Neural cell (in vitro differentiated cells): ENCODE measurements around the gene CFAP100. TPM values are rescaled to one million over a fixed set of nuclear protein-coding genes. Genes with fewer than 3 reads are reported as not detected.

Experiments
- H2AFZ ChIP-seq: fragments of 200-600, 300-800 bp; sonication (generic), shearing (Covaris generic); 2 replicates; pipeline ENCODE4 v1.6.0; 2014; ENCODE audit warnings: low read depth, mild to moderate bottlenecking, antibody characterized with exemption, low read length, moderate library complexity
- H3F3A ChIP-seq: fragments of 200-600 bp; shearing (Covaris generic); 2 replicates; pipeline ENCODE4 v1.6.1; 2016; ENCODE audit warnings: mild to moderate bottlenecking, moderate library complexity, mixed read lengths, antibody characterized with exemption, low read length; ENCODE audit not compliant: insufficient read depth, poor library complexity, severe bottlenecking
- H3K27ac ChIP-seq: fragments of 200-600, 300-800 bp; sonication (generic), shearing (Covaris generic); 2 replicates; pipeline ENCODE4 v1.5.1; 2014; ENCODE audit warnings: mild to moderate bottlenecking, low read length, moderate library complexity
- H3K27me3 ChIP-seq: fragments of 300-800, 200-600 bp; sonication (generic), shearing (Covaris generic); 2 replicates; pipeline ENCODE4 v1.6.0; 2014; ENCODE audit warnings: mild to moderate bottlenecking, low read depth, low read length, moderate library complexity; ENCODE audit not compliant: insufficient read depth
- H3K36me3 ChIP-seq: fragments of 300-800, 200-600 bp; sonication (generic), shearing (Covaris generic); 2 replicates; pipeline ENCODE4 v1.5.1; 2014; ENCODE audit warnings: mild to moderate bottlenecking, antibody characterized with exemption, low read length, moderate library complexity; ENCODE audit not compliant: insufficient read depth
- H3K4me2 ChIP-seq: fragments of 300-800, 200-600 bp; sonication (generic), shearing (Covaris generic); 2 replicates; pipeline ENCODE4 v1.6.0; 2014; ENCODE audit warnings: mild to moderate bottlenecking, low read length
- H3K4me3 ChIP-seq: fragments of 300-800, 200-600 bp; sonication (generic), shearing (Covaris generic); 2 replicates; pipeline ENCODE4 v1.5.1; 2014; ENCODE audit warnings: mild to moderate bottlenecking, low read length, moderate library complexity
- H3K79me2 ChIP-seq: fragments of 200-600 bp; shearing (Covaris generic); replicated peaks from 2 replicates; pipeline ENCODE4 v1.6.0; 2014; ENCODE audit warnings: mild to moderate bottlenecking, low read length, moderate library complexity; ENCODE audit not compliant: insufficient read depth
- H3K9ac ChIP-seq: fragments of 300-800, 200-600 bp; sonication (generic), shearing (Covaris generic); 2 replicates; pipeline ENCODE4 v1.6.1; 2016; ENCODE audit warnings: mild to moderate bottlenecking, low read length, mixed read lengths
- H3K9me2 ChIP-seq: fragments of 200-600 bp; shearing (Covaris generic); 2 replicates; pipeline ENCODE4 v1.6.1; 2016; ENCODE audit warnings: mild to moderate bottlenecking, low read length, mixed read lengths; ENCODE audit not compliant: insufficient read depth
- H3K9me3 ChIP-seq: fragments of 200-600, 300-800 bp; sonication (generic), shearing (Covaris generic); 2 replicates; pipeline ENCODE4 v1.6.1; 2016; ENCODE audit warnings: mild to moderate bottlenecking, mixed run types, low read length, moderate library complexity, mixed read lengths
- H4K20me1 ChIP-seq: fragments of 200-600 bp; shearing (Covaris generic); 2 replicates; pipeline ENCODE4 v1.6.1; 2016; ENCODE audit warnings: mild to moderate bottlenecking, mixed run types; ENCODE audit not compliant: insufficient read depth
- EP300 ChIP-seq: fragments of 450-650 bp; conservative IDR thresholded peaks from 2 replicates; pipeline ENCODE4 v1.6.1; 2014; ENCODE audit warnings: antibody characterized with exemption, mild to moderate bottlenecking, moderate library complexity; ENCODE audit not compliant: poor library complexity, severe bottlenecking
- EZH2 ChIP-seq: fragments of 200-600, 300-800 bp; shearing (Covaris generic), sonication (generic); IDR thresholded peaks from 2 replicates; pipeline ENCODE4 v1.6.1; 2014; ENCODE audit warnings: antibody characterized with exemption, low read length, borderline replicate concordance, mild to moderate bottlenecking; ENCODE audit not compliant: insufficient read depth, poor library complexity, severe bottlenecking
- MXI1 ChIP-seq: fragments of 450-650 bp; conservative IDR thresholded peaks from 2 replicates; pipeline ENCODE4 v1.6.1; 2014; ENCODE audit warnings: antibody characterized with exemption, mild to moderate bottlenecking; ENCODE audit not compliant: poor library complexity, severe bottlenecking
- POLR2AphosphoS5 ChIP-seq: IDR thresholded peaks from 2 replicates; pipeline ENCODE4 v1.6.1; 2012
- RAD21 ChIP-seq: fragments of 450-650 bp; conservative IDR thresholded peaks from 2 replicates; pipeline ENCODE4 v1.6.1; 2014; ENCODE audit warnings: antibody characterized with exemption, mild to moderate bottlenecking, moderate library complexity
- SMC3 ChIP-seq: fragments of 450-650 bp; conservative IDR thresholded peaks from 2 replicates; pipeline ENCODE4 v1.6.1; 2014; ENCODE audit warnings: antibody characterized with exemption, mild to moderate bottlenecking, moderate library complexity; ENCODE audit not compliant: poor library complexity
- TAF1 ChIP-seq: IDR thresholded peaks from 2 replicates; pipeline ENCODE4 v1.6.1; 2012; ENCODE audit warnings: low read depth
- polyA plus RNA-seq: library from polyadenylated mRNA; depleted of rRNA; stranded (reverse); fragments of >200 nt; gene quantifications from 2 replicates; pipeline ENCODE4 v1.2.3, GENCODE V29; 2014
- TF ChIP-seq, protein P1 (sequence below): fragments of 450-650 bp; IDR thresholded peaks from 2 replicates; pipeline ENCODE4 v1.5.1; 2014; ENCODE audit warnings: antibody characterized with exemption, mild to moderate bottlenecking, moderate library complexity; ENCODE audit not compliant: poor library complexity, severe bottlenecking
- TF ChIP-seq, protein P2 (sequence below): IDR thresholded peaks from 2 replicates; pipeline ENCODE4 v1.6.1; 2012; ENCODE audit warnings: borderline replicate concordance

CFAP100 gene
- polyA plus RNA-seq, 1 donor from 2014 or later, result not detected

DNA sequence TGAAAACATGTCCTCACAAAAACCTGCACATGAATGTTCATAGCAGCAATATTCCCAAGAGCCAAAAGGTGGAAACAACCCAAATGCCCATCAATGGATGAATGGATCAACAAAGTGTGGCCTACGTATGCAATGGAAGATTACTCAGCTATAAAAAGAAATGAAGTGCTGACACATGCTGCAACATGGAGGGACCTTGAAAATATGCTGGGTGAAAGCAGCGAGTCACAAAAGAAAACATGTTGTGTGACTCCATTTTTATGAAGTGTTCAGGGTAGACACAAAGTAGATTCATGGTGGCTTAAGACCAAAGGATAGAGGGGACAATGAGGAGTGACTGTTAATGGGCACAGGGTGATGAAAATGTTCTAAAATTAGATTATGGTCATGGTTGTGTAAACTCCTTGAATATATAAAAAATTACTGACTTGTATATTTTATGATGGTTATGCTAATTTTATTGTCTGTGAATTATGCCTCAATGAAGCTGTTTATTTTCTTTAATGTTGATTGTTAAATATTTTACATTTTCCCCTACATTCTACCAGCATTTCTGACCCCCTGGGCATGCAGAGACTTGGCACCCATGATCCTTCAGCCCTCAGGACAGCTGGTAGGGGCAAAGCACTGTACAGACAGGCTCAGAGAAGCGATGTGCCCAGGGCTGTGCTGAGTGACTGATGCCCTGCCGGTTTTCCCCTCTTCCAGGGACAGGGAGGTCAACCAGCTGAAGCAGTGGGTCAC lies 37.8 kb downstream of the CFAP100 start:
- Histone ChIP-seq H3K9me2 (no peaks in the 10 kb centered on the region), H3K27ac (no peak overlapping the region), H3K9ac (no peak overlapping the region), H3K36me3 (no peaks in the 10 kb centered on the region), H2AFZ (no peak overlapping the region), H3K79me2 (no peaks in the 10 kb centered on the region), H3K27me3 (no peaks in the 10 kb centered on the region), H3F3A (no peaks in the 10 kb centered on the region), H3K4me2 (no peak overlapping the region), H3K9me3 (peaks cover 3% of the 10 kb centered on the region), H3K4me3 (no peak overlapping the region), H4K20me1 (no peaks in the 10 kb centered on the region)
- TF ChIP-seq TAF1, result no peak
- TF ChIP-seq, protein P1, sequence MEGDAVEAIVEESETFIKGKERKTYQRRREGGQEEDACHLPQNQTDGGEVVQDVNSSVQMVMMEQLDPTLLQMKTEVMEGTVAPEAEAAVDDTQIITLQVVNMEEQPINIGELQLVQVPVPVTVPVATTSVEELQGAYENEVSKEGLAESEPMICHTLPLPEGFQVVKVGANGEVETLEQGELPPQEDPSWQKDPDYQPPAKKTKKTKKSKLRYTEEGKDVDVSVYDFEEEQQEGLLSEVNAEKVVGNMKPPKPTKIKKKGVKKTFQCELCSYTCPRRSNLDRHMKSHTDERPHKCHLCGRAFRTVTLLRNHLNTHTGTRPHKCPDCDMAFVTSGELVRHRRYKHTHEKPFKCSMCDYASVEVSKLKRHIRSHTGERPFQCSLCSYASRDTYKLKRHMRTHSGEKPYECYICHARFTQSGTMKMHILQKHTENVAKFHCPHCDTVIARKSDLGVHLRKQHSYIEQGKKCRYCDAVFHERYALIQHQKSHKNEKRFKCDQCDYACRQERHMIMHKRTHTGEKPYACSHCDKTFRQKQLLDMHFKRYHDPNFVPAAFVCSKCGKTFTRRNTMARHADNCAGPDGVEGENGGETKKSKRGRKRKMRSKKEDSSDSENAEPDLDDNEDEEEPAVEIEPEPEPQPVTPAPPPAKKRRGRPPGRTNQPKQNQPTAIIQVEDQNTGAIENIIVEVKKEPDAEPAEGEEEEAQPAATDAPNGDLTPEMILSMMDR, result no peak
- no peak for TF ChIP-seq EP300
- no peak for TF ChIP-seq MXI1
- no peak for TF ChIP-seq SMC3
- no peak for TF ChIP-seq POLR2AphosphoS5
- TF ChIP-seq RAD21, result no peak
- TF ChIP-seq, protein P2, sequence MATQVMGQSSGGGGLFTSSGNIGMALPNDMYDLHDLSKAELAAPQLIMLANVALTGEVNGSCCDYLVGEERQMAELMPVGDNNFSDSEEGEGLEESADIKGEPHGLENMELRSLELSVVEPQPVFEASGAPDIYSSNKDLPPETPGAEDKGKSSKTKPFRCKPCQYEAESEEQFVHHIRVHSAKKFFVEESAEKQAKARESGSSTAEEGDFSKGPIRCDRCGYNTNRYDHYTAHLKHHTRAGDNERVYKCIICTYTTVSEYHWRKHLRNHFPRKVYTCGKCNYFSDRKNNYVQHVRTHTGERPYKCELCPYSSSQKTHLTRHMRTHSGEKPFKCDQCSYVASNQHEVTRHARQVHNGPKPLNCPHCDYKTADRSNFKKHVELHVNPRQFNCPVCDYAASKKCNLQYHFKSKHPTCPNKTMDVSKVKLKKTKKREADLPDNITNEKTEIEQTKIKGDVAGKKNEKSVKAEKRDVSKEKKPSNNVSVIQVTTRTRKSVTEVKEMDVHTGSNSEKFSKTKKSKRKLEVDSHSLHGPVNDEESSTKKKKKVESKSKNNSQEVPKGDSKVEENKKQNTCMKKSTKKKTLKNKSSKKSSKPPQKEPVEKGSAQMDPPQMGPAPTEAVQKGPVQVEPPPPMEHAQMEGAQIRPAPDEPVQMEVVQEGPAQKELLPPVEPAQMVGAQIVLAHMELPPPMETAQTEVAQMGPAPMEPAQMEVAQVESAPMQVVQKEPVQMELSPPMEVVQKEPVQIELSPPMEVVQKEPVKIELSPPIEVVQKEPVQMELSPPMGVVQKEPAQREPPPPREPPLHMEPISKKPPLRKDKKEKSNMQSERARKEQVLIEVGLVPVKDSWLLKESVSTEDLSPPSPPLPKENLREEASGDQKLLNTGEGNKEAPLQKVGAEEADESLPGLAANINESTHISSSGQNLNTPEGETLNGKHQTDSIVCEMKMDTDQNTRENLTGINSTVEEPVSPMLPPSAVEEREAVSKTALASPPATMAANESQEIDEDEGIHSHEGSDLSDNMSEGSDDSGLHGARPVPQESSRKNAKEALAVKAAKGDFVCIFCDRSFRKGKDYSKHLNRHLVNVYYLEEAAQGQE, result no peak
- TF ChIP-seq EZH2, result no peak

DNA sequence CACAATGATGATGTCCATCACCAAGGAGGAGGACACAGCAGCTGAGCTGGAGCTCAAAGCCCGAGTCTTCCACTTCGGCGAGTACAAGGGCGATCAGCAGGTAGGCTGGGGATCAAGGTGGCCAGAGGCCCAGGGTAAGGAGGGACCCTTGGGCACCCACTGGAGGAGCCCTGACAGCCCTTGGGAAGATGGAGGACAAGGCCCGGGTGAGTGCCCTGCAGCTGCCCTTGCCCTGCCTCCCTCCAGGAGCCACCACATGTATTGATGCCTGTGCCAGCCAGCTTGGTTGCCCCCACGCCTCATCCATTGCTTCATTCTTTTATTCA lies 38.4 kb downstream of the CFAP100 start:
- H2AFZ ChIP-seq, result no peak overlapping the region
- no peaks in the 10 kb centered on the region for H3K27me3 ChIP-seq
- TF ChIP-seq, protein P1, result no peak
- TF ChIP-seq TAF1 (no peak), RAD21 (no peak), SMC3 (no peak), EZH2 (no peak), POLR2AphosphoS5 (no peak), EP300 (no peak), MXI1 (no peak)
- TF ChIP-seq, protein P2, result no peak
- no peaks in the 10 kb centered on the region for H3F3A ChIP-seq
- H3K9ac ChIP-seq, result no peak overlapping the region
- H3K4me3 ChIP-seq, result no peak overlapping the region
- no peaks in the 10 kb centered on the region for H3K36me3 ChIP-seq
- H3K27ac ChIP-seq, result no peak overlapping the region
- H3K4me2 ChIP-seq, result no peak overlapping the region
- peaks cover 3% of the 10 kb centered on the region for H3K9me3 ChIP-seq
- no peaks in the 10 kb centered on the region for H3K9me2 ChIP-seq
- H3K79me2 ChIP-seq, result no peaks in the 10 kb centered on the region
- H4K20me1 ChIP-seq, result no peaks in the 10 kb centered on the region
